Fibroblast of the conjunctiva (primary cell): ENCODE data around the gene HTR1B.

ENCODE experiments used
- DNase-seq: peaks from one replicate; pipeline ENCODE4 v3.0.0-alpha.2; 2010; ENCODE audit warnings: low read depth

Gene HTR1B

GRCh38 chr6:77456531-77457248, 6.6 kb downstream of the HTR1B start:
- DNase-seq = peak; percentile 95

DNA sequence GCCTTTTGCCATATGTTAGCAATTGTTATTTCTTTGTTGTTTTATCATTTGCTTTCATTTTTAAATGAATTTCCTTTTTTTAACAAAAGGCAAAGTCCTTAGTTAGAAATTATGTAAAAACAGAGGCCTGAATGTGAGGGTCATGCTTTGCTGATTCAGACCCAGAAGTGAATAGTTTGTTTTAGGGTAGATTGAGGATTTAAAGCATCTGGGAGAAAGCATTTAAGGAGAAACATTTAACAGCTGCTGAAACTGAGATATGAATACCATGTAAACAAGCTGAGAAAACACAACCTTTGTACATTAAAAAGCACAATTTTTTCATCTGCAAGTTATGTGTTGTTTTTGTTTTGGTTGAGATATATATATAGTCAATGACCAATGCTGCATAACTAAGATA, 8.0 kb downstream of the HTR1B start:
- DNase-seq = no peak

DNA sequence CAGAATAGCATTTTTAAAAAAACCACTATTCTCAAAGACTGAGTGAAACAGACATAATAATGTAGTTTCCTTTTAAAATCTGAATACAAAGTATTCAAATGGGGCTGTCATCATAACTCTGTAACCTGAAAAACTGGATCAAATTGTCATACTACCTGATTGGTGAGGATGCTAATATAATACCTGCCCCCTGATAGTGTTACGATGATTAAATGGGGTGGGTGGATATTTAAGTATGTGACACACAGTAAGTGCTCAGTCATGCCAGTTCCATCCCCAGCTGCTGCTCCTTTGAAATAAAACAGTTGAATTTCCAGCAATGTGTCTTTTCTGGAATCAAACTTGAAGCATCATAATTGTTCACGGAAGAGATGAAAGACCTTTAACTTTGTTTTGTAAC, 8.9 kb downstream of the HTR1B start:
- DNase-seq = no peak

- DNase-seq = no peak
Measured at GRCh38 chr6:77451466-77451865, 11.8 kb downstream of the HTR1B start.

DNA sequence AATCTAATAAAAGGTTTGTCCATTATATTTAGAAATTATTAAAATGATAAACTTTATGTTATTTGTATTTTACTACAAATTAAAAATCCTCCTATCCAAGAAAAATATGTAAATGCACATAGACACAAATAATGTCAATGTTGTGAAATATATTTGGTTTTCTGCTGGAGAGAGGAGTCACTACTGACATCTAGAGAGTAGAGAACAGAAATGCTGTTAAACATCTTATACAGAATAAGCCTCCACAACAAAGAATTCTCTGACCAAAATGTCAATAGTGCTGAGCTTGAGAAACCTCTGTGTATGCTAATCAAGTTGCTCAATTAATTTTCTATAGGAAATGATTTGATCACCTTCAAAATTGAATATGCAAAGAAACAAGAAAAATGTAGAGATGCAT, 12.4 kb downstream of the HTR1B start:
- no peak for DNase-seq

DNA sequence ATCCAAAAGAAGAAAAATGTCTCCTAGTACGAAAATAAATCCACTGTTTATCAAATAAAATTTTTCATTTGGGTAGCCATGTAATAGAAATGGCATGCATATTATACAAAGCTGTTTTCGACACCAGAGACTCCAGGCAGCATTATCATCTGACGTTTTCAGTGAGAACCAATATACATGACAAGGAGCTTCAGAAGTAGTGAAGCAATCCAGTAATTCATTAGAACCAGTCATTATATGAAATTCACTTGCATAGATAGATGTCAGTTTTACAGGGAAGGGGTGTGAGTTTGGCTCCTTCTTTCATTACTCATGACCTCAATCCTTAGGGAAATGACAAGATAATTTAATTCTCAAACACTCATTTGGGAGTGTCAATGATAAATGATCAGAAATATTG, 14.7 kb downstream of the HTR1B start:
- no peak for DNase-seq

DNA sequence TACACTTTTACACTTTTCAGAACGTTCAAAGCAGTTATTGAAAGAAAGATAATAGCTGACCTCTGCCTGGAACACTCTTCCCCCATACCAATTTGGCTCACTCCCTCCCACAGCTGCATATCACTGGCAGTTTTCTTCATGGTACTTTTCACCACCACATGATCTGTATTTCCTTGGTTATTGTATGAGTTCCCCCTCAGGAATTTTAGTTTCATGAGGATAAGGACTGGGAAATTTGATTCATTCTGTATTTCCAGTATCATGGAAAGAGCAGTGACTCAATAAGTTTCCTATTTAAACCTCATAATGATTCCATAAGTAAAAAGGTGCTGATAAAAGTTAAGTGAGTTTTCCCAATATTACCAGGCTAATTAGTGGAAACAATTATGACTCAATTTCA, 16.0 kb downstream of the HTR1B start:
- no peak for DNase-seq

- no peak for DNase-seq
Measured at GRCh38 chr6:77446249-77446648, 17.0 kb downstream of the HTR1B start.

DNA sequence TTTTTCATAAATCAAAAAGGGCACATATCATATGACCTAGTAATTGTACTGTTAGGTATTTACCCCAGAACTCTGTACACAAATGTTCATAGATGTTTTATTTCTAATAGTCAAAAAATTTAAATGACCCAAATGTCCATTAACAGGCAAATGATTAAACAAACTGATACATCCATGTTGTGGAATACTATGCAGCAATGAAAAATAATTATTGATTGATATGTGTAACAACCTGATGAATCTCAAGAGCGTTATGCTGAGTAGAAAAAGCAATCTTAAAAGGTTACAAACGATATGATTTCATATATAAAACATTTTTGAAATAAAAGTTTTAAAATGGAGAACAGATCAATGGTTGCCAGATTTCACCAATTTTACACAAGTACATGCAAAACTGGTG, 18.1 kb downstream of the HTR1B start:
- no peak for DNase-seq

DNA sequence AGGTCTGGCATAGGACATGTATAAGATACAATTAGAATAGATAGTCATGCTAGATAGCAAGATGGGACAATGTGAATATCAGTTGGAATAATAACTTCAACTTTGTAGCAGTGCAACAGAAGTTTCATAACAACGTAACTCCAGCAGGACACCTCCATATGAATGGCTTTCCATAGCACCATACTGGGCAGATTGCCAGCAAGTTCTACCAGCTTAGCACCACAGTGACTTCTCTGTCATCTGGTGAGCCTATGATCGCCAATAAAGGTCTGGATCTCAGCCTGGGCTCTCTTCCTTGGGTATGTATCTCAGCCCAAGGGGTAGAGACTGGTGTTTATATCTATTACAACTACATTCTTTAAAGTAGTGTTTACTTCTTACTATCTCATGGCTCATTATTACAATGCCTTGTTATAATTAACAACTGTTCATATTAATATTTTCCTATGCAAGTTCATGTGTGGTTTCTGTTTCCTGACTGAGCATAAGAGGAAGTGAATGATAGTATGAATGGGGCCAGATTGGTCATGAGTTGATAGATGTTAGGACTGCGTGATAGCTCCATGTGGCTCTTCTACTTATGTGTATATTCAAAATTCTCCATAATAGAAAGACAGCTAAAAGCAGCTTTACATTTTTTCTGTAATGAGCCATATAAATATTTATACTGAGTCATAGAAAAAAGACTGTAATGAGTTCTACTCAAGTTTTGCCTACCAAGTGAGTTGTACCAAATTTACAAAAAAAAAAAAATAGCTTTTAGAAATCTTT, 22.9 kb downstream of the HTR1B start:
- no peak for DNase-seq

GRCh38 chr6:77433888-77434287, 29.4 kb downstream of the HTR1B start:
- DNase-seq = no peak

DNA sequence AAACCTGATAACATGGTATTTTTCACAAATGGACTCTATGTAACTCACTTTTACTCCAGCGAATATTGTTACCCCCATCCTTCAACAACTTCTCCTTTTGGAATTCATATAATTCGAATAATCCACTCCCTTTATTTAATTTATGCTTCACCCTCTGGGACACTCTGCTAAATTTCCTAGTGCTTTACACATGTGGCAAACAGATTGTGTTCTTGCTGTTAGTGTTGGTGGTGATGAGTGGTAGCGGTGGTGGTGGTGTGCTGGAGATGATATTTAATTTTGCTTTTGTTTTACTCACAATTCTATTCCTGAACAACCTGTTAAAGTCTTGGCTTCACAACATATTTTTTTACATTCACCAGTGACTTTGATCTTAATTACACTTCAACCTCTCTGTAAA, 32.8 kb downstream of the HTR1B start:
- DNase-seq = no peak

DNA sequence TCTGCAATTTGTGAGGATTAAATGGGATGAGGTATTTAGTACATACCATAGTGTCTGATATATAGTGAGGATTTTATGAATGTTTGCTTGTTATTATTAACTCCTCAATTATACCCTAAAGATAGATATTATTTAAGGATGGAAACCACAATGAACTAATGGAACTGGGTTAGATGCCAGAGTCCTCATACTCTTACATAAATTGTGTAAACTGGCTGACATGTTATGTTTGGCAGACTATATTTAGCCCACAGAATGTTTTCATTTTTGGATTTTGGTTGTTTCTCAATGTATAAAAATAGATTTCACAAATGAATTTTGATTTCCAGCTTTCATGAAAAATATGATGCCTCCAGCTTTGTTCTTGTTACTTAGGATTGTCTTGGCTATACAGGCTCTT, 37.6 kb downstream of the HTR1B start:
- peak; percentile 13 for DNase-seq

DNA sequence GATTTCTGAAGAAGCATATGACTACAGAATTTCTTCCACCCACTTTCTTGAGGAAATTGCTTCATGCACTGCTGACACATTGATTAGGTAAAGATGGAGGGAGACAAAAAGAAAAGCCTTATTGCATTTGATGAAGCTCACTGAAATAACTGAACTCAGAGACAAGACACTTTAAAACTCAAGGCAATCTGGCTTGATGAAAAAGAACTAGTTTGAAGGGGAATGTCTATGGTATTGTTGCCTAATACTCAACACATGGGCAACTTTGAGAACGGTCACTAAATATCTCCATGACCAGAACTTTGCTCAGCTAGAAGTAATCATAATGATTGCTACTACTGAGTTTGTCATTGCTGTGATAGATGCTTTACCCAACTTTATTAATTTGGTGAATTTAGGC, 38.1 kb downstream of the HTR1B start:
- DNase-seq = no peak

- no peak for DNase-seq
Measured at GRCh38 chr6:77424761-77425160, 38.5 kb downstream of the HTR1B start.

GRCh38 chr6:77416839-77417238, 46.5 kb downstream of the HTR1B start:
- no peak for DNase-seq

GRCh38 chr6:77415706-77416105, 47.6 kb downstream of the HTR1B start:
- DNase-seq = no peak
